Effector memory CD8-positive, alpha-beta T cell (primary cell): ENCODE measurements around the gene C6orf47.
"Not testable (repeated sequence)": the region's sequence is repeated elsewhere in the genome, so short reads cannot be mapped to it uniquely, and the experiment has no call there.

Experiments
- ATAC-seq: fragments of 150-1000 bp; cut with Tn5 transposase; replicated peaks from 2 replicates; pipeline ENCODE4 v1.10.0; 2021; ENCODE audit warnings: mild to moderate bottlenecking, moderate library complexity
- DNase-seq, 3 experiments: peaks; one replicate each; pipeline ENCODE4 v3.0.0; 2021
- H3K27ac Mint-ChIP-seq, 2 donors: one replicate each; pipeline ENCODE4 v1.8.0; 2022; ENCODE audit warnings: mild to moderate bottlenecking in 2 of 2, mixed read lengths in 2 of 2, moderate library complexity in 2 of 2
- H3K27me3 Mint-ChIP-seq, 2 donors: one replicate each; pipeline ENCODE4 v1.8.0; 2022; ENCODE audit warnings: mixed read lengths in 2 of 2
- H3K36me3 Mint-ChIP-seq: one replicate; pipeline ENCODE4 v1.8.0; 2022; ENCODE audit warnings: mild to moderate bottlenecking, moderate library complexity, mixed read lengths; ENCODE audit not compliant: insufficient read depth
- H3K4me1 Mint-ChIP-seq, 2 donors: one replicate each; pipeline ENCODE4 v1.8.0; 2022; ENCODE audit warnings: low read depth in 2 of 2, mixed read lengths in 2 of 2
- H3K4me3 Mint-ChIP-seq, 2 donors: one replicate each; pipeline ENCODE4 v1.8.0; 2022; ENCODE audit warnings: mild to moderate bottlenecking in 2 of 2, mixed read lengths in 2 of 2, moderate library complexity in 2 of 2
- H3K9me3 Mint-ChIP-seq, 2 donors: one replicate each; pipeline ENCODE4 v1.8.0; 2022; ENCODE audit warnings: mixed read lengths in 2 of 2
- total RNA-seq, 9 experiments: gene quantifications; one replicate each; lab custom pipeline; 2026; lab: John Stamatoyannopoulos, UW

The C6orf47 gene
- 32.0 to 67.2 (median 47.2) reads per million in 9 experiments for total RNA-seq

- peak within 1 kb of the TSS; percentile 86 to 88 for H3K27ac Mint-ChIP-seq
- H3K9me3 Mint-ChIP-seq, result no peaks in the 10 kb centered on the region
- H3K27me3 Mint-ChIP-seq, result no peaks in the 10 kb centered on the region
- peaks cover 34% of the 10 kb centered on the region for H3K36me3 Mint-ChIP-seq
- peaks cover 60 to 64% of the 10 kb centered on the region in 2 donors for H3K4me1 Mint-ChIP-seq
- peak within 1 kb of the TSS; percentile 87 to 97 for H3K4me3 Mint-ChIP-seq
- peak; percentile 70 for ATAC-seq
- peak; percentile 60 to 66 (median 65) for DNase-seq
These were observed at the start of gene C6orf47 for GRCh38 chr6:31660381-31661261. C6orf47 (minus strand) TSS chr6:31660778; CDS start chr6:31659947, 831 bp downstream.

DNA sequence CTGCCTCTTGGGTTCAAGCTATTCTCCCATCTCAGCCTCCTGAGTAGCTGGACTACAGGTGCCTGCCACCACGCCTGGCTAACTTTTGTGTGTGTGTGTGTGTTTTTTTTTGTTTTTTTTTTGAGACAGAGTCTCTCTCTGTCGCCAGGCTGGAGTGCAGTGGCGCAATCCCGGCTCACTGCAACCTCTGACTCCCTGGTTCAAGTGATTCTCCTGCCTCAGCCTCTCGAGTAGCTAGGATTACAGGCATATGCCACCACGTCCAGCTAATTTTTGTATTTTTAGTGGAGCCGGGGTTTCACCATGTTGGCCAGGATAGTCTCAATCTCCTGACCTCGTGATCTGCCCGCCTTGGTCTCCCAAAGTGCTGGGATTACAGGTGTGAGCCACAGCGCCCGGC, 48.6 kb upstream of the C6orf47 start:
- ATAC-seq, H3K27me3 Mint-ChIP-seq, H3K36me3 Mint-ChIP-seq, H3K4me3 Mint-ChIP-seq, DNase-seq, H3K27ac Mint-ChIP-seq, H3K9me3 Mint-ChIP-seq: not testable (repeated sequence)
- peaks cover 13 to 14% of the 10 kb centered on the region in 2 donors for H3K4me1 Mint-ChIP-seq

DNA sequence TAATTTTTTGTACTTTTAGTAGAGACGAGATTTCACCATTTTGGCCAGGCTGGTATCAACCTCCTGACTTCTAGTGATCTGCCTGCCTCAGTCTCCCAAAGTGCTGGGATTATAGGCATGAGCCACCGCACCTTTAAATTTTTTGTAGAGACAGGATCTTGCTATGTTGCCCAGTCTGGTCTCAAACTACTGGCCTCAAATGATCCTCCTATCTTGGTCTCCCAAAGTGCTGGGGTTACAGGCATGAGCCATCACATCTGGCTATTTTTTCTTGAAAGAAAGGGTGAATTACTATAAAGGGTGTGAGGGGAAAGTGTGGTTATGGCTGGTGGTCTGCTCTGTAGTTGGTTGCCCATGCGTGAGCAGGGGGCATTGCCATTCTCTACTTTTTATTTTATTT, 47.6 kb upstream of the C6orf47 start:
- Mint-ChIP-seq H3K4me3 (no peak overlapping the region), H3K27me3 (peaks cover 0 to 7% of the 10 kb centered on the region in 2 donors), H3K4me1 (peaks cover 14 to 17% of the 10 kb centered on the region in 2 donors), H3K9me3 (no peaks in the 10 kb centered on the region), H3K36me3 (no peaks in the 10 kb centered on the region), H3K27ac (no peak overlapping the region)
- ATAC-seq (no peak), DNase-seq (no peak)

GRCh38 chr6:31707701-31708100, 47.1 kb upstream of the C6orf47 start:
- no peak for DNase-seq

DNA sequence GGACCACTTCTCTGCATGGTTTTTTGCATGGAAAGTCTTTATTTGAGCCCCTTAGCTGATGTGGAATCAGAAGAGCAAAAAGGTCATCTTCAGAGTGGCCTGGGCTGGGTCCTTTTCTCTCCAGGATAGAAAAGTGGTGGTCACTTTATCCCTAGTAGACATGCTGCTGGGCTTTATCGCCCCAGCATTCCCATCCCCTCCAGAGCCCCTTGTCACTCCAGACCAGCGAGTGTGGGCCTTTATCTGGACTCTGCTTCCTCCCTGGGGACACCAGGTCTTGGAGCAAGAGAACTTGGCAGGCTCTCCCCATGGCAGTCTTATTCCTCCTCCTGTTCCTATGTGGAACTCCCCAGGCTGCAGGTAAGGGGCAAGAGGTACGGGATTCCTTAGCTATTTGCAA, 46.0 kb upstream of the C6orf47 start, which contains the start of gene LY6G6F:
LY6G6F (plus strand) TSS at position 268 of the 400 bp plus-strand sequence; CDS start at position 309, 41 bp downstream.
- H3K9me3 Mint-ChIP-seq, result no peaks in the 10 kb centered on the region
- H3K36me3 Mint-ChIP-seq, result peaks cover 7% of the 10 kb centered on the region
- H3K4me3 Mint-ChIP-seq, result no peak within 1 kb of the TSS
- H3K27ac Mint-ChIP-seq, result no peak within 1 kb of the TSS
- H3K4me1 Mint-ChIP-seq, result peaks cover 20 to 24% of the 10 kb centered on the region in 2 donors
- ATAC-seq, result no peak
- DNase-seq, result no peak
- H3K27me3 Mint-ChIP-seq, result no peaks in the 10 kb centered on the region

More at GRCh38 chr6:31707701-31708100, 47.1 kb upstream of the C6orf47 start:
- Mint-ChIP-seq H3K4me3 (no peak overlapping the region), H3K27ac (no peak overlapping the region), H3K27me3 (peaks cover 0 to 6% of the 10 kb centered on the region in 2 donors), H3K36me3 (no peaks in the 10 kb centered on the region), H3K9me3 (no peaks in the 10 kb centered on the region), H3K4me1 (peaks cover 15 to 18% of the 10 kb centered on the region in 2 donors)
- ATAC-seq, result no peak

- H3K27me3 Mint-ChIP-seq, result no peaks in the 10 kb centered on the region
- H3K4me3 Mint-ChIP-seq, result no peak overlapping the region
- no peak overlapping the region for H3K27ac Mint-ChIP-seq
- H3K4me1 Mint-ChIP-seq, result peaks cover 23 to 25% of the 10 kb centered on the region in 2 donors
- peaks cover 10% of the 10 kb centered on the region for H3K36me3 Mint-ChIP-seq
- DNase-seq (no peak), ATAC-seq (no peak)
- H3K9me3 Mint-ChIP-seq, result no peaks in the 10 kb centered on the region
These were observed 45.4 kb upstream of the C6orf47 start for GRCh38 chr6:31705931-31706330.

DNA sequence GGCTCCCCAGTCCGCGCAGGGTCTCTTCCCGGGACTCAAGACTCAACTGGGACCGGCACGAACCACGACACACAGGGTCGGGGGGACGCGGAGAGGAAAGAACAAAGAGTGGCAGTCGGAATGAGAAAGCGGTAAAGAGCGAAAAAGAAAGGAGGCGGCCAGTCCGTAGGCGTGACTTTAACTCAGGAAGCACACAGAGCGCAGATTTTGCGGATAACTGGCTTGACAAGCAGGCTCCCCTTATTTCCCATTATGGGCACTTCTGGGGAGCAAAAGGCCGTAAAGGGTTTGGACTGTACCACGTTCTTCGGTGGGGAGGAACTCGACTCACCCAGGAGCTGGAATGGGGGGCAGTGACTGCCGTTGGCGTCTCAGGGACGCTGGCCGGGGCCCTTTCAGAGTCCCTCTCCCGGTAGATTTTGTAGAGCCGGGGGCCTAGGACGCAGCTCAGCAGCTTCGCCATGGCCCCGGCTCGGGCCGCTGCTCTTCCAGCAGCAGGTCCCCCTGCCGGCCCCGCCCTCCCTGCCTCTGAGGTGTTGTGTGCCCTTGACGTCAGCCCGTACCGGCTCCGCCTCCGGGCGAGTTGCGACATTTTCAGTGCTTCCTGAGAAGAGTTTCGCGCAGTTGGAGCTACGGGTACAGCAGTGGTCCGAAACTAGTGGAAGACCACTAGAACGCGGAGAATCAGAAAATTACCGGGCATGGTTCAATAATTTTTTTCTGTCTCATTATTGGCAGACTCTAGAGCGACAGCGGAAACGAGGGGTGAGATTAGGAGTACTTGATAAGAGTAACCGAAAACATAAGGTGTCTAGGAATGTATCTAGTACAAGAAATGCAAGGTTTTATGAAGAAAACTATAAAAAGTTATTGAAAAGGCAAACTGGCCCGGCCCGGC, 42.5 kb upstream of the C6orf47 start, which contains the start of gene ABHD16A:
ABHD16A (minus strand) TSS at position 506 of the 898 bp plus-strand sequence; CDS start at position 463, 43 bp downstream.
- peaks cover 26% of the 10 kb centered on the region for H3K36me3 Mint-ChIP-seq
- peak within 1 kb of the TSS; percentile 94 to 97 for H3K27ac Mint-ChIP-seq
- H3K27me3 Mint-ChIP-seq, result no peaks in the 10 kb centered on the region
- H3K9me3 Mint-ChIP-seq, result no peaks in the 10 kb centered on the region
- peaks cover 18 to 23% of the 10 kb centered on the region in 2 donors for H3K4me1 Mint-ChIP-seq
- ATAC-seq (peak; percentile 93), DNase-seq (peak; percentile 94 to 95 (median 95))
- H3K4me3 Mint-ChIP-seq, result peak within 1 kb of the TSS; percentile 95 to 99

- Mint-ChIP-seq H3K27ac (peak overlapping the region; percentile 94 to 97), H3K4me3 (peak overlapping the region; percentile 95 to 99), H3K27me3 (no peaks in the 10 kb centered on the region), H3K9me3 (no peaks in the 10 kb centered on the region), H3K36me3 (peaks cover 33% of the 10 kb centered on the region), H3K4me1 (peaks cover 23 to 28% of the 10 kb centered on the region in 2 donors)
- ATAC-seq, result no peak
- no peak for DNase-seq
These were observed 41.8 kb upstream of the C6orf47 start for GRCh38 chr6:31702405-31702818.

GRCh38 chr6:31701666-31702404, 41.3 kb upstream of the C6orf47 start:
- Mint-ChIP-seq H3K9me3 (no peaks in the 10 kb centered on the region), H3K36me3 (peaks cover 33% of the 10 kb centered on the region), H3K4me1 (peaks cover 23 to 30% of the 10 kb centered on the region in 2 donors), H3K27me3 (no peaks in the 10 kb centered on the region), H3K4me3 (peak overlapping the region; percentile 95 to 99), H3K27ac (peak overlapping the region; percentile 94 to 97)
- no peak for ATAC-seq
- no peak for DNase-seq

GRCh38 chr6:31700740-31701401, 40.3 kb upstream of the C6orf47 start:
- Mint-ChIP-seq H3K4me1 (peaks cover 23 to 30% of the 10 kb centered on the region in 2 donors), H3K27me3 (no peaks in the 10 kb centered on the region), H3K4me3 (peak overlapping the region; percentile 95 to 99), H3K27ac (peak overlapping the region; percentile 47 to 67), H3K9me3 (no peaks in the 10 kb centered on the region), H3K36me3 (peaks cover 43% of the 10 kb centered on the region)
- no peak for ATAC-seq
- DNase-seq, result no peak

DNA sequence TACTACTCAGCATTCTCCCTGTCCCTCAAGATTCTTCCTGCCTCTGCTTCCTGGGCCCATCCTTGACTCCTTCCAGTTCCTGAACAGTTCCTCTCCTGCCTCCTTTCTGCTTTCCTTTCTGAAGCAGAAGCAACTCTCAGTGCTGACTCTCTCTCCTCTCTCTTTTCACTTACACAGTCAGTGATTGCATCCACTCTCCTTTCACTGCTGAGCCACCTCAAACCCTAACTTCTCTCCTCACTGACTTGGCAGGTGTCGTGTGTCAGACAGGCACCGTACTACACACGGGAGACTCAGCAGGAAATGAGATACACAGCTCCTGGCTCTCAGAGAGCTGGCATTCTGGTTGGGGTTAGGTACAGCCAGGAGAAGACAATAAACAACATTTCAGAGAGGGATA, 37.0 kb upstream of the C6orf47 start:
- peak overlapping the region; percentile 18 to 59 for H3K27ac Mint-ChIP-seq
- DNase-seq (no peak), ATAC-seq (no peak)
- H3K4me1 Mint-ChIP-seq, result peaks cover 20 to 25% of the 10 kb centered on the region in 2 donors
- H3K27me3 Mint-ChIP-seq, result no peaks in the 10 kb centered on the region
- no peaks in the 10 kb centered on the region for H3K9me3 Mint-ChIP-seq
- no peak overlapping the region for H3K4me3 Mint-ChIP-seq
- H3K36me3 Mint-ChIP-seq, result peaks cover 70% of the 10 kb centered on the region

- Mint-ChIP-seq H3K9me3 (no peaks in the 10 kb centered on the region), H3K36me3 (peaks cover 66% of the 10 kb centered on the region), H3K27me3 (no peaks in the 10 kb centered on the region), H3K4me3 (no peak overlapping the region), H3K4me1 (peaks cover 7% of the 10 kb centered on the region in 2 donors), H3K27ac (peak overlapping the region; percentile 80 to 88)
- DNase-seq (no peak), ATAC-seq (no peak)
These were observed 33.0 kb upstream of the C6orf47 start for GRCh38 chr6:31693535-31693934.
